ENCODE measurements around the gene FIBCD1.

DNA sequence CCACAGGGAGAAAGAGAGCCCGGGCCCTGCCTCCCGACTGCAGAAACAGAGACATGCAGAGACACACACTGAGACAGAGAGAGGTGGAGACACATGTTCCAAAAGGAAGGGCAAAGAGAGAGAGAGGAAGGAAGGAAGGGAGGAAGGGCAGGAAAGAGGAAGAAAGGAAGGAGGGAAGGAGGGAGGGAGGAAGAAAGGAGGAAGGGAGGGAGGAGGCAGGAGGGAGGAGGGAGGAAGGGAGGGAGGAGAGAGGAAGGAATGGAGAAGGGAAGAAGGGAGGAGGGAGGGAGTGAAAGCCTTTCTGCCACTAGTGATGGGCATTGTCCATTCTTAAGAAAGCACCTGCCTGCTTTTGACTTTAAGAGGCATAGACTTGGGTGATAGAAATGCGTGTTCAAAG, 31.8 kb upstream of the FIBCD1 start:
- TF ChIP-seq POLR2AphosphoS5 (IDR thresholded peaks at IDR 0.05; ENCODE audit: low read depth, low read length) = no peak
- TF ChIP-seq POLR2A (IDR thresholded peaks at IDR 0.05; ENCODE audit: low read depth, low read length) = no peak
- TF ChIP-seq SPI1 (IDR thresholded peaks at IDR 0.05; ENCODE audit: low read depth, low read length) = no peak
- no peak for TF ChIP-seq TAF1 (IDR thresholded peaks at IDR 0.05; ENCODE audit: low read depth, low read length)
- no peak for TF ChIP-seq PAX5 (IDR thresholded peaks at IDR 0.05; ENCODE audit: insufficient read depth, low read length, severe bottlenecking)
- TF ChIP-seq POU2F2 (IDR thresholded peaks at IDR 0.05; ENCODE audit: low read depth, low read length) = no peak
